Measurements from ENCODE around the gene DACH1.

The DACH1 gene

GRCh38 chr13:71469626-71470025, 397.4 kb downstream of the DACH1 start:
- no peak for DNase-seq

DNA sequence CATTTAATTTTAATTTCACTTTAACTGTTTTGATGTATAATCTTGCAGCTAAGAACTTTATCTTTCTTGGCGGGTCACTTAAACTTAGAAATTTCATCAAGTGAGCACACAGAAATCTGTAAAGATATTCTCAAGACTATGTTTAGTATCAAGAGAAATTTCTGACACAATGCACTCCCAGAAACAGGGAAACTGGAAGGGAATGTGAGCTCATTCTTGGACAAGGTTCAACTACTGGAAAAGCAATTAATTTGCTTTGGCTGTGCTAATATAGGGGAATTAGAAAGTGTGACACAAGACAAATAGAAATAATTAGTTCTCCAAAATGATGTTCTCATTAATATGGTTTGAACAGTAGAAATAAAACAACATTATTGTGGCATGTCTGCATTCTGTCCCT, 402.3 kb downstream of the DACH1 start:
- no peak for DNase-seq

- DNase-seq = no peak
Measured at GRCh38 chr13:71461892-71462291, 405.1 kb downstream of the DACH1 start.

DNA sequence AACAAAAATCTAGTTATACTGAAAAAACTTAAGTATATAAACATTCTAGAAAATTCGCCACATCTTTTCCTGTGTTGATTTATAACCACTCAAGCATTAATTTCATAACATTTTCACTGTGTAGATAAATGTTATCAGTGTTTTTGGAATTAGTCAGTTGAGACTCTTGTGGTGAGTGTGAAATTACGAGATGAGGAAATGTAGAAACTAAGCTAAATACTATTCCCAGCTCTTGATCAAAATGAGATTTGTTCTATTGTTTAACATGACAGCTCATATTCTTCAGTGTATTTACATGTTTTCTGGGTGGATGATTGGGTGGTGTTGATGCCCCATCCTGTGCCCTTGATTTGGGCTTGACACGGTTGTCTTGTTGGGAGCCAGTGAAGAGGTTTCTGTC, 406.8 kb downstream of the DACH1 start:
- DNase-seq = no peak

DNA sequence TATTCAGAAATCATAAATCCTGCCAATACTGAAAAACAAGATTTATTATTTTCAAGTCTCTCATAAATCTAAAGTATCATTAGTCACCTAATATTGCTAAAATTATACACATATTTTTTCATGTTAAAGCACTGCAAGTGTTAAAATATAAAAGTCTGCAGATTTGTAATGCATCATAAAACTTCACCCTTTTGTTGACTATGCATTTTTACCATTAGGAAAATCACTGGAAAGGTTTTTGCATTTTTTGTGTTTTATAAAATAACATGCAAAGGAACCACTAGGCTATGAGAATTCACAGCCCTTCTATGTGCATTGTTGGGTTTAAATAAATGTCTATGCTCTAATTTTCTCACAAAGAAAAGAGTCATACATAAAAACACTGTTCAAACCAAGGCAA, 407.3 kb downstream of the DACH1 start:
- DNase-seq = no peak

GRCh38 chr13:71457645-71458044, 409.4 kb downstream of the DACH1 start:
- DNase-seq = no peak

GRCh38 chr13:71456136-71456535, 410.9 kb downstream of the DACH1 start:
- no peak for DNase-seq

DNA sequence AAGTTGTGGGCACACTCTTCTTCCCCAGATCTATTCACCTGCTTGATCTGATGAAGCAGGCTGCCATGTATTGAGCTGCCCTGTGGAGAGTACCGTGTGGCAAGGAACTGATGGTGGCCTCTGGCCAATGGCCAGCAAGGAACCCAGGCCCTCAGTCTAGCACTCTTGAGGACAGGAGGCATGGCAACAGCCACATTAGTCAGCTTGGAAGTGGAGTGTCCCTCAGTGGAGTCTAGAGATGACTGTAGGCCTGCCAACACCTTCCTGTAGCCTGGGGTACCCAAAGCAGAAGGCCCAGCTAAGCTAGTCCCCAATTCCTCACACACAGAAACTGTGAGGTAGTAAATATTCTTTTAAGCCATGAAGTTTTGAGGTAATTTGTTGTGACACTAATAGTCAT, 412.5 kb downstream of the DACH1 start:
- no peak for DNase-seq

DNA sequence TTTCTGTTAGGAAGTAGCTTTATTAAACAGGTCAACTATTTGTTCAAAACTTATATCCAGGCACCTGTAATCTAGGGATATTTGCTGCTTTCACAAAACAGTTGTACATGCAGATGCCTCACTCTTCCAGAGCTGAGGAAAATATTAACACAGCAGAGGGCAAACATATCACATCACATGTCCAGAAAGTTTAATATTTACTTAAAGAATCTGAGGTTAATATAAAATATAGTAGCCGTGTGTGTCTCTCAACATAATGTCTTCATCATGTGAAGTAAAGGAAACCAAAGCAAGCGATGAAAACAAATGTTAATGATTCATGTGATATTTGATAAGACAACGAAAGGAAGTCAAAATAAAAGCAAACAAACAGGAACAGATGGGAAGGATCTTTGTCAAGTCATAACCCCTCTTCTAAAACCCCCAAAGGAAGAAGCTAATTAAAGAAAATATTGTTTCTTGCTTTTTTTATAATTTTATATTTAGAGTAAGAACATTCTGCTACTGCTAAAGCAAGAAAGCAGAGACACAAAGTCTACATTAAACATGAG, 418.8 kb downstream of the DACH1 start:
- DNase-seq = no peak

- DNase-seq = no peak
Measured at GRCh38 chr13:71437704-71438103, 429.3 kb downstream of the DACH1 start.

GRCh38 chr13:71430681-71431080, 436.3 kb downstream of the DACH1 start:
- no peak for DNase-seq

DNA sequence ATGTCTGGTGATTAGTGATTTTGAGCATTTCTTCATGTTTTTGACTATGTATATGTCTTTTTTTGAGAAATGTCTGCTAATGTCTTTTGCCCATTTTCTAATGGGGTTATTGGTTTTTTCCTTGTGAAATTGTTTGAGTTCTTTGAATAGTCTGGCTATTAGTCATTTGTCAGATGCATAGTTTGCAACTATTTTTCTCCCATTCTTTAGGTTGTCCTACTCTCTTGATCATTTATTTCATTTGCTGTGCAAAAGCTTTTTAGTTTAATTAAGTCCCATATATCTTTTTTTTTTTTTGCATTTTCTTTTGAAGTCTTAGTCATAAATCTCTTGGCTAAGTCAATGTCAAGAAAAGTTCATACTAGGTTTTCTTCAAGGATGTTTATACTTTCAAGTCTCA, 449.8 kb downstream of the DACH1 start:
- no peak for DNase-seq

DNA sequence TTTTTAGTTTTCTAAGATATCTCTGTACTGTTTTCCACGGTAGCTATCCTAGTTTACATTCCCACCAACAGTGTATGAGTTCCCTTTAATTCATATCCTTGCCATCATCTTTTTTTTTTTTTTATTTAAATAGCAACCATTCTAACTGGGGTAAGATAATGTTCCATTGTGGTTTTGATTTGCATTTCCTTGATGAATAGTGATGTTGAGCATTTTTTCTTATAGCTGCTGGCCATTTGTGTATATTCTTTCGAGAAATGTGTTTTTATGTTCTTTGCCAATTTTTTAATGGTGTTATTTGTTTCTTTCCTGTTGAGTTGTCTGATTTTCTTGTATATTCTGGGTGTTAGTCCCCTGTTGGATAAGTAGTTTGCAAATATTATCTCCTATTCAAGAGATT, 454.8 kb downstream of the DACH1 start:
- no peak for DNase-seq

- no peak for DNase-seq
Measured at GRCh38 chr13:71408416-71408815, 458.6 kb downstream of the DACH1 start.

GRCh38 chr13:71399631-71400215, 467.3 kb downstream of the DACH1 start:
- no peak for DNase-seq

- no peak for DNase-seq
Measured at GRCh38 chr13:71396149-71396548, 470.9 kb downstream of the DACH1 start.

DNA sequence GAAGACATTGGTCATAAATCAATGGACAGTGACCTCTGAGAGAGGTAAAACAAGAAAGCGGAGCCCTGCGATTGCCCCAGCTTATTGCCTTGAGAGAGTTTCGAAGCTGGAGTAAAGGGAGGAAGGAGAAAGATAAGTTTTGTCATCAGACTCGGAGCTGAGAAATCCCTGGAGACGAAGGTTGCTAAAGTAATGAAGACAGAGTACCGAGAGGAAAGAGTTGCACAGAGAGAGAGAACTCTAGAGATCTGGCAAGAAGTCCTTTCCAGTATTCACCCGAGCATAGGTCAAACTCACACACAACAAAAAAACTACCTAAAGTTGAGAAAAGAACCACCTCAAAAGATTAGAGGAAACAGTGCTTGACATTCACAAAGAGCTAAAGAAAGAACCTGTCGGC, 472.0 kb downstream of the DACH1 start:
- DNase-seq = no peak

GRCh38 chr13:71394176-71394575, 472.8 kb downstream of the DACH1 start:
- DNase-seq = no peak

Measured in GOT3 (cell line).